GM23338 (cell line): Measurements from ENCODE around the gene TBC1D14. TPM values are rescaled to one million over a fixed set of nuclear protein-coding genes. Genes with fewer than 3 reads are reported as not detected.
A peak's percentile ranks its signal among the peaks of the same experiment; 100 is the strongest.

Experiments used
- ATAC-seq: fragments of 200-7000 bp; cut with Tn5 transposase; 3 replicates; pipeline ENCODE4 v1.9.1; 2020
- DNase-seq: peaks from one replicate; pipeline ENCODE4 v3.0.0-alpha.2; 2015; ENCODE audit warnings: low spot score
- H2AFZ ChIP-seq: fragments of 200-600 bp; sonication (generic); 2 replicates; pipeline ENCODE4 v1.8.0; 2016; ENCODE audit warnings: antibody characterized with exemption, mild to moderate bottlenecking, moderate library complexity
- H3F3A ChIP-seq: fragments of 200-600 bp; sonication (generic); replicated peaks from 2 replicates; pipeline ENCODE4 v1.8.0; 2017; ENCODE audit warnings: antibody characterized with exemption, mixed run types, low read depth
- H3K27ac ChIP-seq: fragments of 200-600 bp; sonication (generic); 2 replicates; pipeline ENCODE4 v1.6.1; 2016; ENCODE audit warnings: low read depth
- H3K27me3 ChIP-seq: fragments of 200-600 bp; sonication (generic); 2 replicates; pipeline ENCODE4 v1.8.0; 2016; ENCODE audit warnings: mild to moderate bottlenecking, mixed run types, moderate library complexity; ENCODE audit not compliant: insufficient read depth
- H3K36me3 ChIP-seq: fragments of 200-600 bp; sonication (generic); 2 replicates; pipeline ENCODE4 v1.8.0; 2016; ENCODE audit warnings: mild to moderate bottlenecking; ENCODE audit not compliant: insufficient read depth
- H3K4me1 ChIP-seq: fragments of 200-600 bp; sonication (generic); 2 replicates; pipeline ENCODE4 v1.8.0; 2016; ENCODE audit warnings: mild to moderate bottlenecking, moderate library complexity; ENCODE audit not compliant: insufficient read depth
- H3K4me2 ChIP-seq: fragments of 200-600 bp; sonication (generic); 2 replicates; pipeline ENCODE4 v1.7.1; 2017; ENCODE audit warnings: mixed run types
- H3K4me3 ChIP-seq: fragments of 200-600 bp; sonication (generic); 2 replicates; pipeline ENCODE4 v1.6.1; 2016; ENCODE audit warnings: mixed run types
- H3K79me2 ChIP-seq: fragments of 200-600 bp; sonication (generic); replicated peaks from 2 replicates; pipeline ENCODE4 v1.8.0; 2017; ENCODE audit warnings: mild to moderate bottlenecking; ENCODE audit not compliant: insufficient read depth
- H3K9me2 ChIP-seq: fragments of 200-600 bp; sonication (generic); 2 replicates; pipeline ENCODE4 v1.8.0; 2017; ENCODE audit not compliant: insufficient read depth
- H4K20me1 ChIP-seq: fragments of 200-600 bp; sonication (generic); replicated peaks from 2 replicates; pipeline ENCODE4 v1.8.0; 2017; ENCODE audit warnings: mild to moderate bottlenecking; ENCODE audit not compliant: insufficient read depth
- H3K27ac Mint-ChIP-seq: 2 replicates; pipeline ENCODE4 v1.8.0; 2020; ENCODE audit warnings: inconsistent platforms, mild to moderate bottlenecking, moderate library complexity, mixed read lengths
- H3K27me3 Mint-ChIP-seq: 3 replicates; pipeline ENCODE4 v1.8.0; 2022; ENCODE audit warnings: low read depth, mild to moderate bottlenecking, moderate library complexity, mixed read lengths, inconsistent platforms; ENCODE audit not compliant: insufficient read depth, poor library complexity
- H3K36me3 Mint-ChIP-seq: 3 replicates; pipeline ENCODE4 v1.8.0; 2021; ENCODE audit warnings: low read depth, mild to moderate bottlenecking, inconsistent platforms, moderate library complexity, mixed read lengths
- H3K4me1 Mint-ChIP-seq: 3 replicates; pipeline ENCODE4 v1.8.0; 2020; ENCODE audit warnings: mild to moderate bottlenecking, inconsistent platforms, mixed read lengths
- H3K4me3 Mint-ChIP-seq: 3 replicates; pipeline ENCODE4 v1.8.0; 2021; ENCODE audit warnings: moderate library complexity, mild to moderate bottlenecking, inconsistent platforms, mixed read lengths
- H3K9me3 Mint-ChIP-seq: 3 replicates; pipeline ENCODE4 v1.8.0; 2020; ENCODE audit warnings: moderate library complexity, mild to moderate bottlenecking, inconsistent platforms, mixed read lengths
- CREB1 ChIP-seq: fragments of 250-450 bp; sonication (Bioruptor Pico); IDR thresholded peaks from 2 replicates; pipeline ENCODE4 v1.5.0; 2020; ENCODE audit warnings: low read depth, mild to moderate bottlenecking, moderate library complexity
- EZH2 ChIP-seq: fragments of 200-600 bp; sonication (generic); IDR thresholded peaks from one replicate; pipeline ENCODE4 v1.8.0; 2017; ENCODE audit warnings: antibody characterized with exemption, mild to moderate bottlenecking, low read depth; ENCODE audit not compliant: unreplicated experiment
- EZH2phosphoT487 ChIP-seq: fragments of 200-600 bp; sonication (generic); IDR thresholded peaks from one replicate; pipeline ENCODE4 v1.8.1; 2018; ENCODE audit warnings: antibody characterized with exemption; ENCODE audit not compliant: unreplicated experiment
- JUNB ChIP-seq: IDR thresholded peaks from one replicate; pipeline ENCODE4 v1.6.1; 2016; ENCODE audit warnings: antibody characterized with exemption; ENCODE audit not compliant: unreplicated experiment
- NANOG ChIP-seq: IDR thresholded peaks from 2 replicates; pipeline ENCODE4 v1.6.1; 2016; ENCODE audit warnings: antibody characterized with exemption, borderline replicate concordance
- POLR2AphosphoS5 ChIP-seq: IDR thresholded peaks from 2 replicates; pipeline ENCODE4 v1.6.1; 2016; ENCODE audit warnings: antibody characterized with exemption, low read depth
- REST ChIP-seq: IDR thresholded peaks from one replicate; pipeline ENCODE4 v1.6.1; 2018; ENCODE audit warnings: antibody characterized with exemption; ENCODE audit not compliant: unreplicated experiment
- ZNF114 ChIP-seq: fragments of 250-450 bp; sonication (Bioruptor Pico); IDR thresholded peaks from 2 replicates; pipeline ENCODE4 v1.5.0; 2020; ENCODE audit warnings: mild to moderate bottlenecking, moderate library complexity
- ZNF331 ChIP-seq: fragments of 250-450 bp; sonication (Bioruptor Pico); IDR thresholded peaks from 2 replicates; pipeline ENCODE4 v1.5.0; 2020; ENCODE audit warnings: low read depth, mild to moderate bottlenecking, moderate library complexity
- polyA plus RNA-seq: library from polyadenylated mRNA; unstranded; fragments of >200 nt; fragmentation: Nextera tagmentation; extraction: Ambion mirVana; gene quantifications from 2 replicates; pipeline ENCODE4 v1.2.1, GENCODE V29; 2016
- total RNA-seq: library from RNA; depleted of rRNA; stranded (reverse); fragments of >200 nt; shearing (Covaris generic); gene quantifications from 2 replicates; pipeline ENCODE4 v1.2.3, GENCODE V29; 2014
- TF ChIP-seq, protein P1 (sequence below), 2 experiments: fragments of 200-600 bp in 1 of 2; sonication (generic) in 1 of 2; conservative IDR thresholded peaks; 2 replicates each; pipeline versions ENCODE4 v1.5.1 to v1.6.1; 2016 to 2017; ENCODE audit warnings: antibody characterized with exemption in 2 of 2, low read depth in 2 of 2, mild to moderate bottlenecking in 2 of 2, moderate library complexity in 1 of 2

Gene TBC1D14
- total and polyA plus RNA-seq, 2 experiments from 2014 or later, result 18.2 to 59.7 TPM

DNA sequence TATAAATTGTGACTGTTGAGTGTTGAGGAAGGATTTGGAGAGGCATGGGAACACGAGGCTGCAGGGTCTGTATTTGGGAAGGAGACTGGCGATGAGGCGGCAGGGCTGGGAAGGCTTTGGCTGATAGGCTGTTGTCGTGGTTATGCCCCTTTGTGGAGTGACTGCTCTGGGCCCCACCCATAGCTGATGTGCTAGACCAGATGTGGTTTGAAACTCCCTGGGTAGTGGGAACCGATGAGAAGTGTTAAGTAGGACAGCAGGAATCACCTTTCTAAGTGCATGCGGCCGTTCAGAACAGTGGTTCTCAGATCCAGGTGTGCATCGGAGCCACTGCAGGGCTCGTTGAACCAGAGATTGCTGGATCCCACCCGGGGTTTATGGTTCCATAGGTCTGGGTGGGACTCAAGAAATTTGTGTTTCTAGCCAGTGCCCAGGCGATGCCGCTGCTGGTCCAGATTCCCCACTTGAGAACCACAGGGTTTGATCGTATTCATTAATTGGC is 42.3 kb downstream of the TBC1D14 start (continued):
- TF ChIP-seq, protein P1, sequence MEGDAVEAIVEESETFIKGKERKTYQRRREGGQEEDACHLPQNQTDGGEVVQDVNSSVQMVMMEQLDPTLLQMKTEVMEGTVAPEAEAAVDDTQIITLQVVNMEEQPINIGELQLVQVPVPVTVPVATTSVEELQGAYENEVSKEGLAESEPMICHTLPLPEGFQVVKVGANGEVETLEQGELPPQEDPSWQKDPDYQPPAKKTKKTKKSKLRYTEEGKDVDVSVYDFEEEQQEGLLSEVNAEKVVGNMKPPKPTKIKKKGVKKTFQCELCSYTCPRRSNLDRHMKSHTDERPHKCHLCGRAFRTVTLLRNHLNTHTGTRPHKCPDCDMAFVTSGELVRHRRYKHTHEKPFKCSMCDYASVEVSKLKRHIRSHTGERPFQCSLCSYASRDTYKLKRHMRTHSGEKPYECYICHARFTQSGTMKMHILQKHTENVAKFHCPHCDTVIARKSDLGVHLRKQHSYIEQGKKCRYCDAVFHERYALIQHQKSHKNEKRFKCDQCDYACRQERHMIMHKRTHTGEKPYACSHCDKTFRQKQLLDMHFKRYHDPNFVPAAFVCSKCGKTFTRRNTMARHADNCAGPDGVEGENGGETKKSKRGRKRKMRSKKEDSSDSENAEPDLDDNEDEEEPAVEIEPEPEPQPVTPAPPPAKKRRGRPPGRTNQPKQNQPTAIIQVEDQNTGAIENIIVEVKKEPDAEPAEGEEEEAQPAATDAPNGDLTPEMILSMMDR (conservative IDR thresholded peaks at IDR 0.05; ENCODE audit: low read depth in 2 of 2), result no peak
- TF ChIP-seq ZNF331 (CRISPR knock-in tag) (no peak), JUNB (no peak), CREB1 (no peak), ZNF114 (CRISPR knock-in tag) (no peak)

GRCh38 chr4:6953751-6954380 is 44.2 kb downstream of the TBC1D14 start:
- Histone ChIP-seq H3K27me3 (no peaks in the 10 kb centered on the region), H3K4me3 (no peak overlapping the region), H3K27ac (peak overlapping the region; percentile 87), H3K36me3 (no peaks in the 10 kb centered on the region), H4K20me1 (no peaks in the 10 kb centered on the region; the same call in 1 of the 2 replicates), H3K4me2 (peak overlapping the region; percentile 59), H3K4me1 (peaks cover 14% of the 10 kb centered on the region; the same call in 1 of the 2 replicates), H3K79me2 (peaks cover 70% of the 10 kb centered on the region), H2AFZ (no peak overlapping the region), H3K9me2 (no peaks in the 10 kb centered on the region), H3F3A (no peaks in the 10 kb centered on the region)
- Mint-ChIP-seq H3K27me3 (peaks cover 17% of the 10 kb centered on the region), H3K9me3 (no peaks in the 10 kb centered on the region; the same call in 2 of the 3 replicates), H3K36me3 (no peaks in the 10 kb centered on the region; the same call in 2 of the 3 replicates), H3K27ac (peak overlapping the region; percentile 81; the same call in 1 of the 2 replicates), H3K4me1 (peaks cover 39% of the 10 kb centered on the region), H3K4me3 (peak overlapping the region; percentile 26; the same call in 1 of the 3 replicates)
- TF ChIP-seq EZH2phosphoT487, result no peak
- no peak for TF ChIP-seq ZNF114 (CRISPR knock-in tag)
- TF ChIP-seq POLR2AphosphoS5, result no peak
- TF ChIP-seq EZH2, result no peak
- peak; percentile 49; the same call in 1 of the 2 replicates for TF ChIP-seq CREB1
- peak; percentile 96 for DNase-seq
- ATAC-seq, result peak; percentile 91

- H3K4me1 ChIP-seq, result peaks cover 14% of the 10 kb centered on the region; the same call in 1 of the 2 replicates
- no peaks in the 10 kb centered on the region for H3F3A ChIP-seq
- H3K4me2 ChIP-seq, result no peak overlapping the region
- Mint-ChIP-seq H3K27ac (peak overlapping the region; percentile 1; the same call in 1 of the 2 replicates), H3K9me3 (no peaks in the 10 kb centered on the region), H3K4me1 (peaks cover 48% of the 10 kb centered on the region), H3K27me3 (peaks cover 17% of the 10 kb centered on the region), H3K36me3 (no peaks in the 10 kb centered on the region), H3K4me3 (no peak overlapping the region; the same call in 2 of the 3 replicates)
- ATAC-seq (no peak), DNase-seq (no peak)
- no peak overlapping the region for H3K4me3 ChIP-seq
- peak overlapping the region; percentile 87 for H3K27ac ChIP-seq
- no peaks in the 10 kb centered on the region for H3K27me3 ChIP-seq
- no peaks in the 10 kb centered on the region for H3K36me3 ChIP-seq
- no peaks in the 10 kb centered on the region for H3K9me2 ChIP-seq
- H3K79me2 ChIP-seq, result peaks cover 72% of the 10 kb centered on the region
- H2AFZ ChIP-seq, result no peak overlapping the region
- no peaks in the 10 kb centered on the region; the same call in 1 of the 2 replicates for H4K20me1 ChIP-seq
- TF ChIP-seq EZH2, result no peak
- TF ChIP-seq NANOG, result no peak
- no peak for TF ChIP-seq REST
- no peak for TF ChIP-seq EZH2phosphoT487
- TF ChIP-seq ZNF331 (CRISPR knock-in tag), result no peak
Measured at GRCh38 chr4:6955261-6955911, 45.8 kb downstream of the TBC1D14 start.
